Stomach (tissue), 4 donors: ENCODE results near the gene KLK15.

ENCODE experiments used
- CTCF ChIP-seq, 7 experiments: fragments of 450-650 bp in 4 of 7; fragments of 200-600 bp in 3 of 7; sonication (generic) in 3 of 7; IDR thresholded peaks; one replicate each; pipeline ENCODE4 v1.5.1; 2016 to 2019; ENCODE audit warnings: antibody characterized with exemption in 7 of 7, control low read depth in 2 of 7, mild to moderate bottlenecking in 1 of 7
- POLR2A ChIP-seq, 4 donors: fragments of 450-650 bp; IDR thresholded peaks; one replicate each; pipeline ENCODE4 v1.6.1; 2016; ENCODE audit warnings: antibody characterized with exemption in 4 of 4, control low read depth in 2 of 4, mild to moderate bottlenecking in 1 of 4, moderate library complexity in 1 of 4
- POLR2AphosphoS5 ChIP-seq, 3 donors: sonication (generic); formaldehyde crosslinking; IDR thresholded peaks; one replicate each; pipeline ENCODE4 v1.6.1; 2016; ENCODE audit warnings: antibody characterized with exemption in 3 of 3

GRCh38 chr19:50799547-50799851 lies 33.9 kb downstream of the KLK15 start:
- no peak for TF ChIP-seq CTCF (IDR thresholded peaks at IDR 0.05)
- no peak for TF ChIP-seq POLR2AphosphoS5 (IDR thresholded peaks at IDR 0.05)
- TF ChIP-seq POLR2A (IDR thresholded peaks at IDR 0.05): no peak
